SK-N-DZ (cell line): ENCODE data around the gene TMEM59.

Source experiments
- DNase-seq: peaks from one replicate; pipeline ENCODE4 v3.0.0-alpha.2; 2015; ENCODE audit warnings: low spot score
- small RNA-seq, 2 experiments: library from RNA; depleted of rRNA; stranded (forward); fragments of <200 nt; gene quantifications; one replicate each; pipeline ENCODE3, GENCODE V24; 2014

The TMEM59 gene

DNA sequence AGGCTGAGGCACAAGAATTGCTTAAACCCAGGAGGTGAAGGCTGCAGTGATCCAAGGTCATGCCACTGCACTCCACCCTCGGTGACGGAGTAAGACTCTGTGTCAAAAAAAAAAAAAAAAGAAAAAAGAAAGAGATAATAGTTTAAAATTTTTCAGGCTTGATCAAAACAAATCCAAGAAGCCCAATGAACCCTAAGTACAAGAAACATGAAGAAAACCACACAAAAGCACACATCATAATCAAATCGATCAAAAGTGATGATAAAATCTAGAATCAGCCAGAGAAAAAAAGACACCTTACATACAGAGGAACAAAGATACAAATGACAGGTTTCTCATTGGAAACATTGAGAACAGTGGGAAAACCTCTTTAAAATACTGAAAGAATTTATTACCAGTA, 66.5 kb downstream of the TMEM59 start:
- DNase-seq, result no peak

DNA sequence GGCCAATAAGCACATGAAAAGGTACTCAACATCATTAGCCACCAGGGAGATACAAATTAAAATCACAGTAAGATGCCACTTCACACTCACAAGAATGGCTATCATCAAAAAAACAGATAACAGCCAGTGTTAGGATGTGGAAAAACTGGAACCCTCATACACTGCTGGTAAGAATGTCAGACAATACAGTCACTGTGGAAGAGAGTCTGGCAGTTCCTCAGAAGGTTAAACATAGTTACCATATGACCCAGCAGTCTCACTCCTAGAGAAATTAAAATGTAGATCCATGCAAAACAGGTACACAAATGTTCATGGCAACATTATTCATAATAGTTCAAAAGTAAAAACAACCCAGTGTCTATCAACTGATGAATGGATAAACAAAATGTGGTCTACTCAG, 68.3 kb downstream of the TMEM59 start:
- DNase-seq, result no peak

DNA sequence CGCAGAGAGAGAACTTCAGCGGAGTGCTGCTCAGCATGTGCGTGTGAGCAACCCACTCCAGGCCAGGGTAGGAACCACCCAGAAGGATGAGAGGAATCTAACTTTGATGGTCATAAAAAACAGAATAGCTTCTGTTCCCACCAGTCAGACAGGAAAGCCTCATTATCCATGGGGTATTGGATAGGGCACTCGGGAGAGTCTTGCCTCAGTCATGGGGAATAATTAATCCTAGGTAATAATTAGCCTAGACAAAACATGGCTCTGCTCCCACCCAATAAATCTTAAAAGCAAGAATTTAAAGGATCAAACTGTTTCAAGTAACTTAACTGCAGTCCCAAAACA, 70.3 kb downstream of the TMEM59 start:
- DNase-seq, result no peak

DNA sequence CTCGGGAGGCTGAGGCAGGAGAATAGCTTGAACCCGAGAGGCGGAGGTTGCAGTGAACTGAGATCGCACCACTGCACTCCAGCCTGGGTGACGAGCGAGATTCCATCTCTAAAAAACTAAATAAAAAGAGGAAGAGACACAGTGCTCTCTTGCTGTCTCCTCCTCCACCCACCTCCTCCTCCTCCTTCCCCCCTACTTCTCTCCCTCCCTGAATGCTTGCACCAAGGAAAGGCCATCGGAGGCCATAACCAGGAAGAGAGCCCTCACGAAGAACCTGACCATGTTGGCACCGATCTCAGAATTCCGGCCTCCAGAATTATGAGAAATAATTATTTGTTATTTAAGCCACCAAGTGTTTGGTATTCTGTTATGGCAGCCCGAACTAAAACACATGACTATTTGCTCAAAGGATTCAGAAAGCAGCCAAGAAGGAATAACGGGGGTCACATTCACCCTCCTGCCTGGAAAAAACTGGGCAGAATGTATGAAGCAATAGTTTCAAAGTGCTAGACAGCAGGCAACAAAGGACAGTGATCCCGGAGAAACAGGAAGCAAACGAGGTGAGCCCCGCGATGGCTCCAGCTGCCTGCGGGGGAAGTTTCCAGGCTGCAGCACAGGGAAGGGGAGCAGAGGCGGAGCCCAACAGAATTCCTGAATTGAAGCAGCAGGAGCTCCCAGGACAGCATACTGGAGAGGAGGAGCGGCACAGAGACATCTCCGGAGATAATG, 70.8 kb downstream of the TMEM59 start:
- DNase-seq, result no peak

DNA sequence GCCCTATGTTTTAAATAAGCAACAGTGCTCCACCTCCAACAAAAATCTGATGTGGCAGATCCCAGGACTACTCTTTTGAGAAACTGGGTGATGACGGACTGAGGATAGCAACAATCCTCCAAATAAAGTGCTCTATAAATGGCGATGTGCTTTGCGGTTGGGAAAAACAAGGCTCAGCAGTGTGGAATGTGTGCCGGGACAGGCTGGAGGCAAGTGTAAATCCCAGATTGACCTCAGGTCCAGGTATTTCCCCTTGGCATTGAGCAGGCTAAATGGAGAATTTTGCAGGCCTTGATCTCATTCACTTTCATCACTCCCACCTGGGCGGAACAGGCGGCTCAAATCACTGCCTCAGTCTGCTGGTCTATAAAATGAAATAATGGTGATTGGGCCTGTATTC, 71.8 kb downstream of the TMEM59 start:
- DNase-seq, result no peak

DNA sequence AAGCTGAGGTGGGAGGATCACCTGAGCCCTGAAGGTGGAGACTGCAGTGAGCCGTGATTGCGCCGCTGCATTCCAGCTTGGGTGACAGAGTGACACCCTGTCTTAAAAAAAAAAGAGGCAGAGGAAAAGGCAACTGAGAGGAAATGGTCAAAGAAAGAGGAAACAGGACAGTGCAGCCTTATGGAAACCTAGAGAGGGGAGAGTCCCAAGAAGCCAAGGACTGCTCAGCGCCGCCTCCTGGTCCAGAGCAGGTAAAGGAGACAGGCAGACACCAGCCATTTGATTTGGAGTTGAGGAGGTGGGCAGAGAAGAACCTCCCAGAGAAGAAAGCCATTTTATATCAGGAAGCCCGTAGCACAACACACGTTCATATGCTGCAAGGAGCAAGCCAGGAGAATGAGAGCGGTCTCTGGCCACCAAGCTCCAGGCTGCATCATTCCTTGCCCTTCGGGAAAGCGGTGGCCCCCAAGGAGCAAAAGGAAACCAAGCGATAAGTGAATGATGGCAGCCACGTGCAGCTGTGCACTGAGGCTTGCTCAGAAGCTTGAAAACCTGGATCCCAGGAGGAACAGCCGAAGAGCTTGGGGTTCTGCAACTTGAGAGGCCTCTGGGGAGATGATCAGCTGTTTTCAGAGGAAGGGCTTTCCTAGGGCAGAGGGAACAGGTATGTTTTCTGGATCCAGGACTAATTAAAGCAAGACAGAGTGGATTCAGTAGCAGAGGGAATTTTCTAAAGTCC, 73.1 kb downstream of the TMEM59 start:
- DNase-seq, result no peak

Small RNA genes lying within 50 kb of the gene (small RNA-seq; reads per million reads assigned to genes)
- gene AL353898.1, result 0 reads per million in 2 experiments
- gene AL353898.2, result 0 reads per million in 2 experiments
